IPS DF 4.7 (cell line): ENCODE results near the gene AGBL4.

Experiments used
- DNase-seq: peaks from one replicate; pipeline ENCODE4 v3.0.0-alpha.2; 2013; ENCODE audit warnings: low spot score; ENCODE audit errors: extremely low read depth

Gene AGBL4

GRCh38 chr1:48773133-48773532, 1250.6 kb downstream of the AGBL4 start:
- no peak for DNase-seq

- DNase-seq = no peak
Observed at GRCh38 chr1:48772211-48772610, 1251.5 kb downstream of the AGBL4 start.

GRCh38 chr1:48771561-48771960, 1252.2 kb downstream of the AGBL4 start:
- DNase-seq = no peak

GRCh38 chr1:48767975-48768510, 1255.7 kb downstream of the AGBL4 start:
- no peak for DNase-seq

GRCh38 chr1:48765335-48765734, 1258.4 kb downstream of the AGBL4 start:
- no peak for DNase-seq

- no peak for DNase-seq
Observed at GRCh38 chr1:48761986-48762385, 1261.8 kb downstream of the AGBL4 start.

- no peak for DNase-seq
Observed at GRCh38 chr1:48761411-48761810, 1262.3 kb downstream of the AGBL4 start.

- DNase-seq = no peak
Observed at GRCh38 chr1:48760857-48761256, 1262.9 kb downstream of the AGBL4 start.

GRCh38 chr1:48758976-48759375, 1264.8 kb downstream of the AGBL4 start:
- no peak for DNase-seq

- no peak for DNase-seq
Observed at GRCh38 chr1:48757363-48757762, 1266.4 kb downstream of the AGBL4 start.

- DNase-seq = no peak
Observed at GRCh38 chr1:48756683-48757316, 1267.0 kb downstream of the AGBL4 start.

GRCh38 chr1:48753293-48753692, 1270.5 kb downstream of the AGBL4 start:
- no peak for DNase-seq

- DNase-seq = no peak
Observed at GRCh38 chr1:48750109-48750508, 1273.6 kb downstream of the AGBL4 start.

GRCh38 chr1:48749068-48749467, 1274.7 kb downstream of the AGBL4 start:
- DNase-seq = no peak

- no peak for DNase-seq
Observed at GRCh38 chr1:48746906-48747305, 1276.8 kb downstream of the AGBL4 start.

- DNase-seq = no peak
Observed at GRCh38 chr1:48744032-48744431, 1279.7 kb downstream of the AGBL4 start.

GRCh38 chr1:48743480-48743879, 1280.3 kb downstream of the AGBL4 start:
- DNase-seq = no peak

GRCh38 chr1:48741380-48741779, 1282.4 kb downstream of the AGBL4 start:
- no peak for DNase-seq

- DNase-seq = no peak
Observed at GRCh38 chr1:48740621-48741020, 1283.1 kb downstream of the AGBL4 start.

GRCh38 chr1:48739091-48739490, 1284.7 kb downstream of the AGBL4 start:
- DNase-seq = no peak

- DNase-seq = no peak
Observed at GRCh38 chr1:48738356-48738755, 1285.4 kb downstream of the AGBL4 start.

- no peak for DNase-seq
Observed at GRCh38 chr1:48735796-48736195, 1288.0 kb downstream of the AGBL4 start.

- no peak for DNase-seq
Observed at GRCh38 chr1:48730164-48730910, 1293.4 kb downstream of the AGBL4 start.
